Omental fat pad (tissue), 4 donors: Measurements from ENCODE around the gene LZTS3. TPM values are rescaled to one million over a fixed set of nuclear protein-coding genes. Genes with fewer than 3 reads are reported as not detected.
"Not testable (repeated sequence)": the region's sequence is repeated elsewhere in the genome, so short reads cannot be mapped to it uniquely, and the experiment has no call there.

Source experiments
- ATAC-seq: fragments of 150-250 bp; one replicate; pipeline ENCODE4 v1.9.1; 2016; ENCODE audit warnings: mild to moderate bottlenecking, moderate library complexity; ENCODE audit not compliant: low FRiP score
- DNase-seq: peaks from one replicate; pipeline ENCODE4 v3.0.0-alpha.2; 2019; ENCODE audit warnings: low spot score
- CTCF ChIP-seq, 3 donors: fragments of 450-650 bp; IDR thresholded peaks; one replicate each; pipeline ENCODE4 v1.5.1; 2016 to 2017; ENCODE audit warnings: antibody characterized with exemption in 3 of 3, mild to moderate bottlenecking in 3 of 3, moderate library complexity in 2 of 3
- total RNA-seq, 4 donors: library from RNA; depleted of rRNA; stranded (reverse); fragments of >200 nt; gene quantifications; one replicate each; pipeline ENCODE4 v1.1.0, GENCODE V29; 2016

The LZTS3 gene
- total RNA-seq, 4 donors from 2014 or later = 5.5 to 8.5 (median 8.0) TPM

- ATAC-seq (no peak), DNase-seq (no peak)
- TF ChIP-seq CTCF (IDR thresholded peaks at IDR 0.05) = no peak
Observed at GRCh38 chr20:3129094-3129493, 44.3 kb downstream of the LZTS3 start.

GRCh38 chr20:3128275-3128984 is 44.9 kb downstream of the LZTS3 start:
- TF ChIP-seq CTCF (IDR thresholded peaks at IDR 0.05) = no peak
- DNase-seq = no peak
- ATAC-seq = no peak

- ATAC-seq = no peak
- DNase-seq = no peak
- no peak for TF ChIP-seq CTCF (IDR thresholded peaks at IDR 0.05)
Observed at GRCh38 chr20:3126527-3126859, 46.9 kb downstream of the LZTS3 start.

- ATAC-seq, DNase-seq: not testable (repeated sequence)
Observed at GRCh38 chr20:3125776-3126526, 47.4 kb downstream of the LZTS3 start.

GRCh38 chr20:3124773-3125560 is 48.4 kb downstream of the LZTS3 start:
- DNase-seq, ATAC-seq: not testable (repeated sequence)

GRCh38 chr20:3124163-3124562 is 49.2 kb downstream of the LZTS3 start:
- not testable (repeated sequence) for DNase-seq, ATAC-seq

GRCh38 chr20:3123542-3123941 is 49.8 kb downstream of the LZTS3 start:
- no peak for TF ChIP-seq CTCF (IDR thresholded peaks at IDR 0.05)
- DNase-seq (no peak), ATAC-seq (no peak)

GRCh38 chr20:3121955-3122610 is 51.3 kb downstream of the LZTS3 start:
- TF ChIP-seq CTCF (IDR thresholded peaks at IDR 0.05) = no peak
- no peak for ATAC-seq
- no peak for DNase-seq
